ENCODE measurements around the gene PPARD.

DNA sequence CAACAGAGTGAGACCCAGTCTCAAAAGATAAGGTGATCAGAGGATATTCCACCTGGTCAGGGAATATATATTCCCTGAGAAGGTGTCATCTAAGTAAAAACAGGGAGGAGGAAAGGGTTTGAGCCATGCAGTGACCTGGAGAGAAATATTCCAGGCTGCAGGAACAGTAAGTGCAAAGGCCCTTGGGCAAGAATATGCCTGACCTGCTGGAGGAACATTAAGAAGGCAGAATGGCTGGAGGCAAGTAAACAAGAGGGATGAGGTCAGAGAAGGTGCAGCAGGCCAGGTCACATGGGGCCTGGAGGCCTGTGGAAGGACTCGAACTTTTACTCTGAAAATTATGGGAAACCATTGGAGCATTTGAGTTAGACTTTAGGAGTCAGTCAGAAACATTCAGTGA lies 38.1 kb upstream of the PPARD start:
- no peak for TF ChIP-seq POLR2A (IDR thresholded peaks at IDR 0.05)
- TF ChIP-seq, protein P1, sequence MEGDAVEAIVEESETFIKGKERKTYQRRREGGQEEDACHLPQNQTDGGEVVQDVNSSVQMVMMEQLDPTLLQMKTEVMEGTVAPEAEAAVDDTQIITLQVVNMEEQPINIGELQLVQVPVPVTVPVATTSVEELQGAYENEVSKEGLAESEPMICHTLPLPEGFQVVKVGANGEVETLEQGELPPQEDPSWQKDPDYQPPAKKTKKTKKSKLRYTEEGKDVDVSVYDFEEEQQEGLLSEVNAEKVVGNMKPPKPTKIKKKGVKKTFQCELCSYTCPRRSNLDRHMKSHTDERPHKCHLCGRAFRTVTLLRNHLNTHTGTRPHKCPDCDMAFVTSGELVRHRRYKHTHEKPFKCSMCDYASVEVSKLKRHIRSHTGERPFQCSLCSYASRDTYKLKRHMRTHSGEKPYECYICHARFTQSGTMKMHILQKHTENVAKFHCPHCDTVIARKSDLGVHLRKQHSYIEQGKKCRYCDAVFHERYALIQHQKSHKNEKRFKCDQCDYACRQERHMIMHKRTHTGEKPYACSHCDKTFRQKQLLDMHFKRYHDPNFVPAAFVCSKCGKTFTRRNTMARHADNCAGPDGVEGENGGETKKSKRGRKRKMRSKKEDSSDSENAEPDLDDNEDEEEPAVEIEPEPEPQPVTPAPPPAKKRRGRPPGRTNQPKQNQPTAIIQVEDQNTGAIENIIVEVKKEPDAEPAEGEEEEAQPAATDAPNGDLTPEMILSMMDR (IDR thresholded peaks at IDR 0.05 in 4 of 5, conservative IDR thresholded peaks at IDR 0.05 in 1 of 5) = no peak

All from gastrocnemius medialis (tissue), 4 donors.